Left lung (tissue), 10 donors: ENCODE data around the gene RAB11B. TPM values are rescaled to one million over a fixed set of nuclear protein-coding genes. Genes with fewer than 3 reads are reported as not detected.
"Not testable (repeated sequence)": the region's sequence is repeated elsewhere in the genome, so short reads cannot be mapped to it uniquely, and the experiment has no call there.

ENCODE experiments used
- ATAC-seq: fragments of 200-7000 bp; cut with Tn5 transposase; one replicate; pipeline ENCODE4 v1.9.1; 2020; ENCODE audit warnings: moderate library complexity
- DNase-seq, 4 donors: peaks; one replicate each; pipeline ENCODE4 v3.0.0-alpha.2; 2013 to 2020
- H3K27ac ChIP-seq, 2 donors: fragments of 200-600 bp; sonication (generic) in 1 of 2; one replicate each; pipeline versions ENCODE4 v1.5.0 to v1.8.0; 2020 to 2021
- H3K27me3 ChIP-seq, 2 donors: fragments of 200-600 bp; sonication (generic) in 1 of 2; one replicate each; pipeline versions ENCODE4 v1.5.0 to v1.8.0; 2020 to 2021
- H3K36me3 ChIP-seq, 2 donors: fragments of 200-600 bp; sonication (generic) in 1 of 2; one replicate each; pipeline versions ENCODE4 v1.5.0 to v1.8.0; 2020 to 2021
- H3K4me1 ChIP-seq, 2 donors: fragments of 200-600 bp; one replicate each; pipeline ENCODE4 v1.8.0; 2021
- H3K4me3 ChIP-seq, 2 donors: fragments of 200-600 bp; sonication (generic) in 1 of 2; one replicate each; pipeline versions ENCODE4 v1.5.0 to v1.8.0; 2020 to 2021; ENCODE audit warnings: mild to moderate bottlenecking in 1 of 2
- H3K9me3 ChIP-seq, 2 donors: fragments of 200-600 bp; sonication (generic) in 1 of 2; one replicate each; pipeline versions ENCODE4 v1.5.0 to v1.8.0; 2020 to 2021
- CTCF ChIP-seq, 2 donors: fragments of 200-600 bp; sonication (generic) in 1 of 2; IDR thresholded peaks; one replicate each; pipeline versions ENCODE4 v1.5.0 to v1.8.0; 2021; ENCODE audit warnings: antibody characterized with exemption in 2 of 2
- intact Hi-C, 2 donors: fragments of 100-400 bp; cut with DNase I; formaldehyde crosslinking; loops; one replicate each; pipeline versions ENCODE4 v1.11.2 to v1.14.2; 2022
- polyA plus RNA-seq, 6 donors: library from polyadenylated mRNA; unstranded; fragments of 120-200 nt; gene quantifications; one replicate each; pipeline ENCODE4 v1.2.1, GENCODE V29; 2013; ENCODE audit not compliant: insufficient read length in 6 of 6
- total RNA-seq, 2 donors: library from RNA; stranded (reverse); fragmentation: NEBNext Ultra II Directional; extraction: Animal tissue kit (Norgen Biotek cat#: 25700); gene quantifications; one replicate each; pipeline ENCODE4 v1.2.1, GENCODE V29; 2021
- donor health status: DM: no; HTN: yes; CAD: no.
- donor health status: DM: no; HTN: no; CAD: no.

The RAB11B gene
- total and polyA plus RNA-seq, 8 donors, result 91.6 to 137 (median 129) TPM

GRCh38 chr19:8370176-8371010 lies 19.8 kb upstream of the RAB11B start:
- DNase-seq (no peak), ATAC-seq (no peak)
- H3K4me1 ChIP-seq, result peaks cover 10 to 27% of the 10 kb centered on the region in 2 donors
- H3K36me3 ChIP-seq, result peaks cover 0 to 18% of the 10 kb centered on the region in 2 donors
- H3K27me3 ChIP-seq, result peaks cover 0 to 25% of the 10 kb centered on the region in 2 donors
- no peak overlapping the region for H3K27ac ChIP-seq
- no peak overlapping the region for H3K4me3 ChIP-seq
- no peaks in the 10 kb centered on the region for H3K9me3 ChIP-seq
- no peak for TF ChIP-seq CTCF (IDR thresholded peaks at IDR 0.05)
- intact Hi-C loops, result no loop called here

- Histone ChIP-seq H3K9me3 (no peaks in the 10 kb centered on the region), H3K4me1 (peaks cover 10 to 20% of the 10 kb centered on the region in 2 donors), H3K27me3 (peaks cover 0 to 16% of the 10 kb centered on the region in 2 donors), H3K27ac (no peak overlapping the region), H3K36me3 (peaks cover 0 to 23% of the 10 kb centered on the region in 2 donors), H3K4me3 (no peak overlapping the region)
- DNase-seq (no peak), ATAC-seq (no peak)
- no peak for TF ChIP-seq CTCF (IDR thresholded peaks at IDR 0.05)
- intact Hi-C loops, result no loop called here
Measured at GRCh38 chr19:8371011-8371804, 19.0 kb upstream of the RAB11B start.

GRCh38 chr19:8373867-8374813 lies 16.0 kb upstream of the RAB11B start:
- DNase-seq (no peak), ATAC-seq (no peak)

GRCh38 chr19:8375766-8376165 lies 14.4 kb upstream of the RAB11B start:
- ATAC-seq, H3K27me3 ChIP-seq, H3K9me3 ChIP-seq, H3K27ac ChIP-seq, H3K4me1 ChIP-seq, DNase-seq, H3K4me3 ChIP-seq, intact Hi-C loops: not testable (repeated sequence)
- peaks cover 0 to 23% of the 10 kb centered on the region in 2 donors for H3K36me3 ChIP-seq

More at GRCh38 chr19:8373867-8374813, 16.0 kb upstream of the RAB11B start:
- no peaks in the 10 kb centered on the region for H3K4me1 ChIP-seq
- H3K27me3 ChIP-seq, result no peaks in the 10 kb centered on the region
- no peak overlapping the region for H3K27ac ChIP-seq
- no peak overlapping the region for H3K4me3 ChIP-seq
- peaks cover 0 to under 1% of the 10 kb centered on the region in 2 donors for H3K9me3 ChIP-seq
- intact Hi-C loops, result no loop called here
- no peak for TF ChIP-seq CTCF (IDR thresholded peaks at IDR 0.05)
- H3K36me3 ChIP-seq, result peaks cover 0 to 23% of the 10 kb centered on the region in 2 donors

- intact Hi-C loops, DNase-seq, H3K9me3 ChIP-seq, H3K27ac ChIP-seq, ATAC-seq, H3K4me1 ChIP-seq, H3K27me3 ChIP-seq, H3K4me3 ChIP-seq: not testable (repeated sequence)
- peaks cover 0 to 19% of the 10 kb centered on the region in 2 donors for H3K36me3 ChIP-seq
Measured at GRCh38 chr19:8376373-8376974, 13.7 kb upstream of the RAB11B start.
